Right atrium auricular region (tissue), 2 donors: Measurements from ENCODE around the gene MSANTD3. TPM values are rescaled to one million over a fixed set of nuclear protein-coding genes. Genes with fewer than 3 reads are reported as not detected.
"Not testable (repeated sequence)": the region's sequence is repeated elsewhere in the genome, so short reads cannot be mapped to it uniquely, and the experiment has no call there.

Experiments used
- DNase-seq: peaks from one replicate; pipeline ENCODE4 v3.0.0-alpha.2; 2019; ENCODE audit warnings: low spot score
- H3K27ac ChIP-seq, 2 donors: fragments of 200-600 bp; sonication (generic); 1 replicate in 1 of 2; 2 replicates in 1 of 2; pipeline ENCODE4 v1.5.1; 2016 to 2019
- H3K27me3 ChIP-seq, 2 donors: fragments of 200-600 bp; sonication (generic); one replicate each; pipeline versions ENCODE4 v1.5.1 to v1.6.0; 2017 to 2019
- H3K36me3 ChIP-seq: fragments of 200-600 bp; sonication (generic); one replicate; pipeline ENCODE4 v1.5.1; 2016
- H3K4me1 ChIP-seq, 2 donors: fragments of 200-600 bp; sonication (generic); one replicate each; pipeline versions ENCODE4 v1.5.1 to v1.6.0; 2017 to 2019
- H3K4me3 ChIP-seq, 2 donors: fragments of 200-600 bp; sonication (generic); 1 replicate in 1 of 2; 2 replicates in 1 of 2; pipeline ENCODE4 v1.5.1; 2017 to 2019; ENCODE audit warnings: mild to moderate bottlenecking in 1 of 2, moderate library complexity in 1 of 2
- H3K9me3 ChIP-seq, 2 donors: fragments of 200-600 bp; sonication (generic); one replicate each; pipeline ENCODE4 v1.5.1; 2019
- total RNA-seq, 2 donors: library from RNA; depleted of rRNA; stranded (reverse); fragments of >200 nt; gene quantifications; one replicate each; pipeline ENCODE4 v1.1.0, GENCODE V29; 2016
- TF ChIP-seq, protein P1 (sequence below), 2 donors: fragments of 200-600 bp; sonication (generic); IDR thresholded peaks; one replicate each; pipeline ENCODE4 v1.5.1; 2019; ENCODE audit warnings: antibody characterized with exemption in 2 of 2

The MSANTD3 gene, protein sequence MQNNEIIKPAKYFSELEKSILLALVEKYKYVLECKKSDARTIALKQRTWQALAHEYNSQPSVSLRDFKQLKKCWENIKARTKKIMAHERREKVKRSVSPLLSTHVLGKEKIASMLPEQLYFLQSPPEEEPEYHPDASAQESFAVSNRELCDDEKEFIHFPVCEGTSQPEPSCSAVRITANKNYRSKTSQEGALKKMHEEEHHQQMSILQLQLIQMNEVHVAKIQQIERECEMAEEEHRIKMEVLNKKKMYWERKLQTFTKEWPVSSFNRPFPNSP
- total RNA-seq = 10 to 100 TPM; 20.9 to 29.3 TPM

DNA sequence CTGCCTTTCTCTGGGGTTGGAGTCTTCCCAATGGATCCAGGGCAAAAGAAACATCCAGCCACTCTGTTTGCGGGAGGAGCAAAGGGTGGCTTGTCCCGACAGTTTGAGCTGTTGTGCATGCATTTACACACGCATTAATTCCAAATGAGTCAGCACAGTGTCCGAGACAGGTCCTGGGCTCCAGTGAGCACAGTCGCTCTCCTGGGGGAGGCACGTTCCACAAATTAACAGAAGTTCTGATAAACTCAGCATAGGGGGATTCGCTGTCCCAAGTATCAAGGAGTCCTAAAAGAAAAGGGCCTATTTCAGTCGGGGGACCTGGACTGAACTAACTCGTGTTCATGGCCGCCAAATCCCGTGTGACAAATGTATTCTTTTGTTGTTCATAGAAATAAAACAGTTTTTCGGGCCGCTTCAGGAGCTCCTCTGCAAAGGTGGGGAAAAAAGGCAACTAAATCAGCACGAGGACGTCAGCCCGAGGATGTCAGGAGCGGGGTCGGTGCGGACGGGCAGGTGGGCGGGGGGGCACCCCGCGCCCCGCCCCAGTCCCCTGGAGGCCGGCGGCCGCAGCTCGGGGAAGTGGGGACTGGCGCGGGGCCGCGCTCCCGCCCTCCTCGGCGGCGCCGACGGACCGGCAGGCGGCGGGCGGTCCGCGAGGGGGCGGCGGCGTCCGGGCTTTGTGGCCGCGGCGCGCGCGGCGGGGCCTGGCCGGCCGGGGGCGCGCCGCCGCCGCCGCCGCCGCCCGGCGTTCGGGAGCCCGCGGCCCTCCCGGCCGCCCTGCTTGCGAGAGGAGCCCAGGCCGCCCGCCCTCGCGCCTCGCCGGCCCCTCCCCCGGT is at the start of gene MSANTD3:
MSANTD3 (plus strand) TSS at position 614 of the 836 bp plus-strand sequence. CDS start 14,796 bp downstream, outside the sequence.
- TF ChIP-seq, protein P1, sequence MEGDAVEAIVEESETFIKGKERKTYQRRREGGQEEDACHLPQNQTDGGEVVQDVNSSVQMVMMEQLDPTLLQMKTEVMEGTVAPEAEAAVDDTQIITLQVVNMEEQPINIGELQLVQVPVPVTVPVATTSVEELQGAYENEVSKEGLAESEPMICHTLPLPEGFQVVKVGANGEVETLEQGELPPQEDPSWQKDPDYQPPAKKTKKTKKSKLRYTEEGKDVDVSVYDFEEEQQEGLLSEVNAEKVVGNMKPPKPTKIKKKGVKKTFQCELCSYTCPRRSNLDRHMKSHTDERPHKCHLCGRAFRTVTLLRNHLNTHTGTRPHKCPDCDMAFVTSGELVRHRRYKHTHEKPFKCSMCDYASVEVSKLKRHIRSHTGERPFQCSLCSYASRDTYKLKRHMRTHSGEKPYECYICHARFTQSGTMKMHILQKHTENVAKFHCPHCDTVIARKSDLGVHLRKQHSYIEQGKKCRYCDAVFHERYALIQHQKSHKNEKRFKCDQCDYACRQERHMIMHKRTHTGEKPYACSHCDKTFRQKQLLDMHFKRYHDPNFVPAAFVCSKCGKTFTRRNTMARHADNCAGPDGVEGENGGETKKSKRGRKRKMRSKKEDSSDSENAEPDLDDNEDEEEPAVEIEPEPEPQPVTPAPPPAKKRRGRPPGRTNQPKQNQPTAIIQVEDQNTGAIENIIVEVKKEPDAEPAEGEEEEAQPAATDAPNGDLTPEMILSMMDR (IDR thresholded peaks at IDR 0.05) = no peak
- Histone ChIP-seq H3K27ac (peak within 1 kb of the TSS; percentile 87 to 93), H3K9me3 (no peaks in the 10 kb centered on the region), H3K4me3 (peak within 1 kb of the TSS; percentile 76 to 88), H3K36me3 (no peaks in the 10 kb centered on the region), H3K4me1 (peaks cover 0 to 32% of the 10 kb centered on the region in 2 donors), H3K27me3 (no peaks in the 10 kb centered on the region)
- DNase-seq = peak; percentile 63

DNA sequence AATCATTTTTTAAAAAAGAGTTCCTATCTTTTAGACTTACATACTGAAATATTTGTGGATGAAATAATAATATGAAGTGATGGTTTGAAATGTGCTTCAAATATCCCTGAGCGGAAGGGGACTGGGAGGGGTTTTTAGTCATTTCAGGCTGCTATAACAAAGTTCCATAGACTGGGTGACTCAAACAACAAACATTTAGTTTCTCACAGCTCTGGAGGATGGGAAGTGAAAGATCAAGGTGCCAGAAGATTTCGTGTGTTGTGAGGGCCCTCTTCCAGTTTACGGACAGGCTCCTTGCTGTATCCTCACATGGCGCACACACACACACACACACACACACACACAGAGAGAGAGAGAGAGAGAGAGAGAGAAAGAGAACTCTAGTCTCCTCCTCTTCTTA is 47.1 kb upstream of the MSANTD3 start:
- no peak overlapping the region for H3K27ac ChIP-seq
- H3K9me3 ChIP-seq = peaks cover 4 to 17% of the 10 kb centered on the region in 2 donors
- no peaks in the 10 kb centered on the region for H3K36me3 ChIP-seq
- no peak overlapping the region for H3K4me3 ChIP-seq
- no peaks in the 10 kb centered on the region for H3K27me3 ChIP-seq
- no peak for DNase-seq
- TF ChIP-seq, protein P1 (IDR thresholded peaks at IDR 0.05) = no peak
- no peaks in the 10 kb centered on the region for H3K4me1 ChIP-seq

DNA sequence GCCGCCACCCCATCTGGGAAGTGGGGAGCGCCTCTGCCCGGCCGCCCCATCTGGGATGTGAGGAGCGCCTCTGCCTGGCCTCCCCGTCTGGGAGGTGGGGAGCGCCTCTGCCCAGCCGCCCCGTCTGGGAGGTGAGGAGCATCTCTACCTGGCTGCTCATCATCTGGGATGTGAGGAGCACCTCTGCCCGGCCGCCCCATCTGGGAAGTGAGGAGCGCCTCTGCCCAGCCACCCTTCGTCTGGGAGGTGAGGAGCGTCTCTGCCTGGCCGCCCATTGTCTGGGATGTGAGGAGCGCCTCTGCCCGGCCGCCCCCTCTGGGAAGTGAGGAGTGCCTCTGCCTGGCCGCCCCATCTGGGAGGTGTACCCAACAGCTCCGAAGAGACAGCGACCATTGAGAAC is 34.0 kb upstream of the MSANTD3 start:
- not testable (repeated sequence) for H3K27ac ChIP-seq, H3K36me3 ChIP-seq, H3K4me3 ChIP-seq, H3K27me3 ChIP-seq, H3K4me1 ChIP-seq, DNase-seq, H3K9me3 ChIP-seq

DNA sequence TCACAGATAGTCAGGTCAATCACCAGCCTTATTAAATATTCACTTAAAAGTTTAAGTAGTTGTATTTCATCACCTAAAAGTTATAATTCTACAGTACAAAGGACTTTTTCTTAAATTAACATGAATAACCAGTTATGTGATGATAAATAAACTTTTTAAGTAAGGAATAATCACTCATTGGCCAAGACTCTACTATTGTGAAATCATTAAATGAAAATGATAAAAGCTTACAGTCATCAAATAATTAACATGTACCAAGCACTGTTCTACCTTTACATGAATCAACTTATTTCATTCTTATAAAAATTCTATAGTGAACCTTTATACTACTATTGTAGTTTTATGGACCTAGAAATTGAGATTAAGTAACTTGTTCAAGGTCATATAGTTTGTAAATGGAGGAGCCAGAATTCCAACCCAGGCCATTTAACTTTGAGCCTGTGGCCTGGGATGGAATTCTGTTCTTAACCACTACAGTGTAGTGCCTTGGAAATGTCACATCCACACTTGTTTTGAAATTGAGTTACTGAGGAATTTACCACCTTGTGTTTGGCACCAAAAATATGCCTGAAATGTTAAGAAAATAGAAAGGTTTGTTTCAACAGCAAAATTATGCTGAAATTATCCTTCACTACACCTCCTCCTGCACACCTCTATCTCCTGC is 32.8 kb upstream of the MSANTD3 start:
- DNase-seq = no peak
- Histone ChIP-seq H3K27me3 (no peaks in the 10 kb centered on the region), H3K36me3 (no peaks in the 10 kb centered on the region), H3K27ac (no peak overlapping the region), H3K9me3 (no peaks in the 10 kb centered on the region), H3K4me3 (no peak overlapping the region), H3K4me1 (no peaks in the 10 kb centered on the region)
- TF ChIP-seq, protein P1 (IDR thresholded peaks at IDR 0.05) = no peak

DNA sequence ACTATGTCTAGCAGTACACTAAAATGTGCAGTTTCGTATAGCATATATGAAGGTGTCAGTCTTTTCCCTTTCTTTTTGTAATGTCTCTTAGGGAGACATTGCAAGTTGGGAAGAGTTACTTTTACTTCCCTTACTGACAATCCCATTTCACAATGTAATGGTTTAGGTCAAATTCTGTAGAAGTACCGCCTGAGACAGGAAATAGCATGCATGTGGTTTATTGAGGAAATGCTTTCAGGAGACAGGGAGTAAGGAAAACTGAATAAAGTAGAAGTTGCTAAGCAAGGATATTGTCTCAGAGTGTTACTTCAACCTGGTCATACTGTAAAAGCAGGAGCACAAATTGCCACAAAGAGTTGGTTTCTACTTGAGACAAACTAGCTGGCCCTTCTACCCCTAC is 32.1 kb upstream of the MSANTD3 start:
- no peak overlapping the region for H3K27ac ChIP-seq
- no peak for DNase-seq
- H3K9me3 ChIP-seq = no peaks in the 10 kb centered on the region

More for the DNA sequence above, 32.1 kb upstream of the MSANTD3 start:
- TF ChIP-seq, protein P1 (IDR thresholded peaks at IDR 0.05) = no peak
- Histone ChIP-seq H3K27me3 (no peaks in the 10 kb centered on the region), H3K4me1 (no peaks in the 10 kb centered on the region), H3K36me3 (no peaks in the 10 kb centered on the region), H3K4me3 (no peak overlapping the region)
